ENCODE data around the gene AMOTL1.

DNA sequence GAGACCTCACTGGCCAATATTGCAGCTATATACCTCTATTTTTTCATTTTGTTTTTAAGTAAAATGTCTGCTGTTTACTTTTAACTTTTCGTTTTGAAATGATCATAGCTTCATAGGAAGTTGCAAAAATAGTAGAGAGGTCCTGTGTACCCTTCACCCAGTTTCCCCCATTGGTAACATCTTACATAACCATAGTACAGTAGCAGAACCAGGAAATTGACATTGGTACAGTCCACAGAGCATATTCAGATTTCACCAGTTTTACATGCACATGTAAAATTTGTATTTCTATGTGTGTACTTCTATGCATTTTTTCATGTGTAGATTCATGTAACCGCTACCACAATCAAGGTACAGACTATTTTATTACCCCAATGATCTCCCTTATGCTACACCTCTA, 3.8 kb downstream of the AMOTL1 start:
- no peak for TF ChIP-seq FOXM1 (IDR thresholded peaks at IDR 0.05; ENCODE audit: borderline replicate concordance, low read depth)
- no peak for TF ChIP-seq EP300 (IDR thresholded peaks at IDR 0.05; ENCODE audit: borderline replicate concordance)
- TF ChIP-seq RAD21 (IDR thresholded peaks at IDR 0.05; ENCODE audit: low read depth), result no peak
- TF ChIP-seq YY1 (IDR thresholded peaks at IDR 0.05; ENCODE audit: low read depth), result no peak
- TF ChIP-seq, protein P1, sequence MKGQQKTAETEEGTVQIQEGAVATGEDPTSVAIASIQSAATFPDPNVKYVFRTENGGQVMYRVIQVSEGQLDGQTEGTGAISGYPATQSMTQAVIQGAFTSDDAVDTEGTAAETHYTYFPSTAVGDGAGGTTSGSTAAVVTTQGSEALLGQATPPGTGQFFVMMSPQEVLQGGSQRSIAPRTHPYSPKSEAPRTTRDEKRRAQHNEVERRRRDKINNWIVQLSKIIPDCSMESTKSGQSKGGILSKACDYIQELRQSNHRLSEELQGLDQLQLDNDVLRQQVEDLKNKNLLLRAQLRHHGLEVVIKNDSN (IDR thresholded peaks at IDR 0.05), result no peak
- no peak for TF ChIP-seq TCF12 (IDR thresholded peaks at IDR 0.05; ENCODE audit: low read depth)
- TF ChIP-seq TAF1 (IDR thresholded peaks at IDR 0.05; ENCODE audit: low read depth), result no peak
- TF ChIP-seq, protein P2, sequence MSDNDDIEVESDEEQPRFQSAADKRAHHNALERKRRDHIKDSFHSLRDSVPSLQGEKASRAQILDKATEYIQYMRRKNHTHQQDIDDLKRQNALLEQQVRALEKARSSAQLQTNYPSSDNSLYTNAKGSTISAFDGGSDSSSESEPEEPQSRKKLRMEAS (IDR thresholded peaks at IDR 0.05), result no peak
- TF ChIP-seq NFIC (IDR thresholded peaks at IDR 0.05), result no peak
